HepG2 (cell line): Measurements from ENCODE around the gene PGLYRP4.

Experiments
- ARNTL ChIP-seq: sonication (generic); formaldehyde crosslinking; IDR thresholded peaks from 2 replicates; pipeline ENCODE4 v1.4.0; 2020; ENCODE audit warnings: mild to moderate bottlenecking, missing genetic modification reagents
- BCLAF1 ChIP-seq: fragments of 450-650 bp; IDR thresholded peaks from 2 replicates; pipeline ENCODE4 v1.6.1; 2017; ENCODE audit warnings: mild to moderate bottlenecking
- CBX5 ChIP-seq: sonication (generic); formaldehyde crosslinking; IDR thresholded peaks from 2 replicates; pipeline ENCODE4 v1.4.0; 2020; ENCODE audit warnings: missing genetic modification reagents, borderline replicate concordance
- CEBPZ ChIP-seq: IDR thresholded peaks from 2 replicates; pipeline ENCODE4 v1.6.1; 2012; ENCODE audit warnings: low read length, improper control_type of control experiment
- MED1 ChIP-seq: sonication (generic); formaldehyde crosslinking; IDR thresholded peaks from 2 replicates; pipeline ENCODE4 v1.4.0; 2020; ENCODE audit warnings: missing genetic modification reagents
- RBFOX2 ChIP-seq: fragments of 200-400 bp; formaldehyde crosslinking; IDR thresholded peaks from 2 replicates; pipeline ENCODE4 v1.6.1; 2017; ENCODE audit warnings: low read depth, mild to moderate bottlenecking, low read length
- ZNF841 ChIP-seq: sonication (generic); formaldehyde crosslinking; IDR thresholded peaks from 2 replicates; pipeline ENCODE4 v1.8.1; 2023; ENCODE audit warnings: missing genetic modification reagents, borderline replicate concordance
- TF ChIP-seq, protein P1 (sequence below): sonication (generic); formaldehyde crosslinking; IDR thresholded peaks from 2 replicates; pipeline ENCODE4 v1.5.0; 2020; ENCODE audit warnings: mild to moderate bottlenecking, missing genetic modification reagents, moderate library complexity
- TF ChIP-seq, protein P2 (sequence below), 2 experiments: fragments of 450-650 bp in 1 of 2; sonication (generic) in 1 of 2; formaldehyde crosslinking in 1 of 2; IDR thresholded peaks; 2 replicates each; pipeline versions ENCODE4 v1.6.1 to v1.8.0; 2016 to 2022; ENCODE audit warnings: antibody characterized with exemption in 1 of 2, mild to moderate bottlenecking in 1 of 2, missing genetic modification reagents in 1 of 2

- TF ChIP-seq MED1 (CRISPR knock-in tag) (no peak), ARNTL (CRISPR knock-in tag) (no peak), ZNF841 (CRISPR knock-in tag) (no peak), RBFOX2 (no peak), CBX5 (CRISPR knock-in tag) (no peak), BCLAF1 (no peak), CEBPZ (no peak)
- TF ChIP-seq, protein P1, sequence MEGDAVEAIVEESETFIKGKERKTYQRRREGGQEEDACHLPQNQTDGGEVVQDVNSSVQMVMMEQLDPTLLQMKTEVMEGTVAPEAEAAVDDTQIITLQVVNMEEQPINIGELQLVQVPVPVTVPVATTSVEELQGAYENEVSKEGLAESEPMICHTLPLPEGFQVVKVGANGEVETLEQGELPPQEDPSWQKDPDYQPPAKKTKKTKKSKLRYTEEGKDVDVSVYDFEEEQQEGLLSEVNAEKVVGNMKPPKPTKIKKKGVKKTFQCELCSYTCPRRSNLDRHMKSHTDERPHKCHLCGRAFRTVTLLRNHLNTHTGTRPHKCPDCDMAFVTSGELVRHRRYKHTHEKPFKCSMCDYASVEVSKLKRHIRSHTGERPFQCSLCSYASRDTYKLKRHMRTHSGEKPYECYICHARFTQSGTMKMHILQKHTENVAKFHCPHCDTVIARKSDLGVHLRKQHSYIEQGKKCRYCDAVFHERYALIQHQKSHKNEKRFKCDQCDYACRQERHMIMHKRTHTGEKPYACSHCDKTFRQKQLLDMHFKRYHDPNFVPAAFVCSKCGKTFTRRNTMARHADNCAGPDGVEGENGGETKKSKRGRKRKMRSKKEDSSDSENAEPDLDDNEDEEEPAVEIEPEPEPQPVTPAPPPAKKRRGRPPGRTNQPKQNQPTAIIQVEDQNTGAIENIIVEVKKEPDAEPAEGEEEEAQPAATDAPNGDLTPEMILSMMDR (CRISPR knock-in tag), result no peak
- TF ChIP-seq, protein P2, sequence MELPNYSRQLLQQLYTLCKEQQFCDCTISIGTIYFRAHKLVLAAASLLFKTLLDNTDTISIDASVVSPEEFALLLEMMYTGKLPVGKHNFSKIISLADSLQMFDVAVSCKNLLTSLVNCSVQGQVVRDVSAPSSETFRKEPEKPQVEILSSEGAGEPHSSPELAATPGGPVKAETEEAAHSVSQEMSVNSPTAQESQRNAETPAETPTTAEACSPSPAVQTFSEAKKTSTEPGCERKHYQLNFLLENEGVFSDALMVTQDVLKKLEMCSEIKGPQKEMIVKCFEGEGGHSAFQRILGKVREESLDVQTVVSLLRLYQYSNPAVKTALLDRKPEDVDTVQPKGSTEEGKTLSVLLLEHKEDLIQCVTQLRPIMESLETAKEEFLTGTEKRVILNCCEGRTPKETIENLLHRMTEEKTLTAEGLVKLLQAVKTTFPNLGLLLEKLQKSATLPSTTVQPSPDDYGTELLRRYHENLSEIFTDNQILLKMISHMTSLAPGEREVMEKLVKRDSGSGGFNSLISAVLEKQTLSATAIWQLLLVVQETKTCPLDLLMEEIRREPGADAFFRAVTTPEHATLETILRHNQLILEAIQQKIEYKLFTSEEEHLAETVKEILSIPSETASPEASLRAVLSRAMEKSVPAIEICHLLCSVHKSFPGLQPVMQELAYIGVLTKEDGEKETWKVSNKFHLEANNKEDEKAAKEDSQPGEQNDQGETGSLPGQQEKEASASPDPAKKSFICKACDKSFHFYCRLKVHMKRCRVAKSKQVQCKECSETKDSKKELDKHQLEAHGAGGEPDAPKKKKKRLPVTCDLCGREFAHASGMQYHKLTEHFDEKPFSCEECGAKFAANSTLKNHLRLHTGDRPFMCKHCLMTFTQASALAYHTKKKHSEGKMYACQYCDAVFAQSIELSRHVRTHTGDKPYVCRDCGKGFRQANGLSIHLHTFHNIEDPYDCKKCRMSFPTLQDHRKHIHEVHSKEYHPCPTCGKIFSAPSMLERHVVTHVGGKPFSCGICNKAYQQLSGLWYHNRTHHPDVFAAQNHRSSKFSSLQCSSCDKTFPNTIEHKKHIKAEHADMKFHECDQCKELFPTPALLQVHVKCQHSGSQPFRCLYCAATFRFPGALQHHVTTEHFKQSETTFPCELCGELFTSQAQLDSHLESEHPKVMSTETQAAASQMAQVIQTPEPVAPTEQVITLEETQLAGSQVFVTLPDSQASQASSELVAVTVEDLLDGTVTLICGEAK (IDR thresholded peaks at IDR 0.05), result no peak
- TF ChIP-seq, protein P2 (CRISPR knock-in tag; IDR thresholded peaks at IDR 0.05), result no peak
Measured at GRCh38 chr1:153372571-153372970, 23.9 kb upstream of the PGLYRP4 start.
